Suprapubic skin (tissue), 4 donors: ENCODE results near the gene NDOR1. TPM values are rescaled to one million over a fixed set of nuclear protein-coding genes. Genes with fewer than 3 reads are reported as not detected.
"Not testable (repeated sequence)": the region's sequence is repeated elsewhere in the genome, so short reads cannot be mapped to it uniquely, and the experiment has no call there.

Source experiments
- DNase-seq, 2 donors: peaks; one replicate each; pipeline ENCODE4 v3.0.0-alpha.2; 2019; ENCODE audit warnings: low spot score in 2 of 2
- H3K27ac ChIP-seq: fragments of 200-600 bp; sonication (generic); one replicate; pipeline ENCODE4 v1.5.1; 2019
- H3K27me3 ChIP-seq: fragments of 200-600 bp; sonication (generic); one replicate; pipeline ENCODE4 v1.5.1; 2019
- H3K36me3 ChIP-seq: fragments of 200-600 bp; sonication (generic); one replicate; pipeline ENCODE4 v1.5.1; 2019
- H3K4me1 ChIP-seq: fragments of 200-600 bp; sonication (generic); one replicate; pipeline ENCODE4 v1.5.1; 2019
- H3K4me3 ChIP-seq: fragments of 200-600 bp; sonication (generic); one replicate; pipeline ENCODE4 v1.5.1; 2019; ENCODE audit warnings: mild to moderate bottlenecking
- H3K9me3 ChIP-seq: fragments of 200-600 bp; sonication (generic); one replicate; pipeline ENCODE4 v1.5.1; 2019
- CTCF ChIP-seq, 2 donors: fragments of 200-600 bp in 1 of 2; fragments of 450-650 bp in 1 of 2; sonication (generic) in 1 of 2; IDR thresholded peaks; one replicate each; pipeline ENCODE4 v1.5.1; 2016 to 2019; ENCODE audit warnings: antibody characterized with exemption in 2 of 2, mild to moderate bottlenecking in 1 of 2, moderate library complexity in 1 of 2
- EP300 ChIP-seq: sonication (generic); formaldehyde crosslinking; IDR thresholded peaks from one replicate; pipeline ENCODE4 v1.6.1; 2017; ENCODE audit warnings: antibody characterized with exemption
- POLR2A ChIP-seq, 2 donors: fragments of 450-650 bp; IDR thresholded peaks; one replicate each; pipeline ENCODE4 v1.6.1; 2017; ENCODE audit warnings: antibody characterized with exemption in 2 of 2, mild to moderate bottlenecking in 2 of 2, moderate library complexity in 2 of 2
- POLR2AphosphoS5 ChIP-seq, 3 donors: sonication (generic); formaldehyde crosslinking; IDR thresholded peaks; one replicate each; pipeline ENCODE4 v1.6.1; 2017; ENCODE audit warnings: antibody characterized with exemption in 3 of 3
- WGBS: methylation state at CpG from one replicate; pipeline ENCODE4 v1.1.5; 2018; 5-methylcytosine and 5-hydroxymethylcytosine counted together
- total RNA-seq, 4 donors: library from RNA; depleted of rRNA; stranded (reverse); fragments of >200 nt; gene quantifications; one replicate each; pipeline ENCODE4 v1.1.0, GENCODE V29; 2016

NDOR1 gene
- total RNA-seq, 4 donors from 2014 or later: 13.4 to 21.0 (median 20.6) TPM

DNA sequence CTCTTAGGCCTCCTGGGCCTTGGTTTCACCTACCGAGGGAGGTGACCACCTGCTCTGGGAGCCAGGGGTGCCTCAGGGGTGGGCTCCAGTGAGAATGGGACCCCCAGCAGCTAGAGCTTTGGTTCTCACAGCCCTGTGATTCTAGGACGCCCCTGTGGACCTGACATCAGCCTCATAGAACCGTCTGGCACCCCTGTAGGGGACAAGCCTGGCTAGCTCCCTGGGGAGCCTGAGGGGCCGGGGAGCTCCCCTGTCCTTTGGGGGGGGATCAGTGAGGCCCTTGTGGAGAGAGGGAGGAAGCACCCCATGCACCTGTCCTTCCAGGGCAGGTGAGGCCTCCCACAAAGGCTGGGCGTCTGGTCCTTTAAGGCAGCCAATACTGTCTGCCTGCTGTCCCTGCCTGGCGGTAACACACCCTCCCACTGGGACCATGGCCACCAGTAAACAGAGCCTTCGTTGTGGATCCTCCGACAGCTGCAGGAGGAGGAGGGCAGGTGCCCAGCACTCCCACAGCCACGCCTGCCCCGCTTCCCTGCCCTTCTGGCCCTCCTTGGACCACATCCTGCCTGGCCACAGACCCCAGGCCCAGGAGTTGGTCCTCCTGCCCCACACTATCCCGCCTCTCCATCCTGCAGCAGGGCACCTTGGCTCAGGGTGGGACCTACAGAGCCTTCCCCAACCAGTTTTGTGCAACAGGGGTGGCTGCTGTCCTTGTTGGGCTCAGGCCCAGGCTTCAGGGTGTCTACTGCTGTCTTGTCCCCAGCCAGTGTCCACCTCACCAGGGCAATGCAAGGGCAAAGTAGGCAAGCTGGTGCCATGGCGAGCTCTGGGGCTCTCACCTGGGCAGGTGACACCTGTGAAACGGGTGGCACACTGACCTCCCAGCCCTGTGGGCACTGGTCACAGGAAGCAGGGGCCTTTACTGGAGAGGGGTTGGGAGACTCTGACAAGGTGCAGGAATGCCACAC, 32.5 kb downstream of the NDOR1 start:
- Histone ChIP-seq H3K27me3 (peaks cover 30% of the 10 kb centered on the region), H3K4me1 (peaks cover 58% of the 10 kb centered on the region), H3K4me3 (no peak overlapping the region), H3K9me3 (no peaks in the 10 kb centered on the region), H3K27ac (peak overlapping the region; percentile 78), H3K36me3 (peaks cover 11% of the 10 kb centered on the region)
- TF ChIP-seq POLR2A (IDR thresholded peaks at IDR 0.05): no peak
- TF ChIP-seq EP300: no peak
- no peak for TF ChIP-seq CTCF (IDR thresholded peaks at IDR 0.05)
- no peak for TF ChIP-seq POLR2AphosphoS5 (IDR thresholded peaks at IDR 0.05)
- WGBS: 87% methylated on average over 3 of the region's 13 CpGs
- DNase-seq: no peak

GRCh38 chr9:137239541-137240200, 34.2 kb downstream of the NDOR1 start:
- H3K27ac ChIP-seq: peak overlapping the region; percentile 96
- H3K36me3 ChIP-seq: peaks cover 15% of the 10 kb centered on the region
- H3K4me3 ChIP-seq: peak overlapping the region; percentile 88
- H3K27me3 ChIP-seq: peaks cover 14% of the 10 kb centered on the region
- H3K4me1 ChIP-seq: peaks cover 73% of the 10 kb centered on the region
- H3K9me3 ChIP-seq, DNase-seq: not testable (repeated sequence)
- WGBS: 50% methylated on average over 27 of the region's 27 CpGs

GRCh38 chr9:137240318-137240840, 34.9 kb downstream of the NDOR1 start:
- DNase-seq: peak; percentile 91 to 93
- WGBS: under 1% methylated on average over 31 of the region's 58 CpGs
- Histone ChIP-seq H3K36me3 (peaks cover 15% of the 10 kb centered on the region), H3K27me3 (peaks cover 7% of the 10 kb centered on the region), H3K4me3 (peak overlapping the region; percentile 88), H3K4me1 (peaks cover 80% of the 10 kb centered on the region), H3K9me3 (no peaks in the 10 kb centered on the region), H3K27ac (peak overlapping the region; percentile 96)
- TF ChIP-seq POLR2A (IDR thresholded peaks at IDR 0.05) (peak in 1 of 2 donors; percentile 28), EP300 (no peak)

DNA sequence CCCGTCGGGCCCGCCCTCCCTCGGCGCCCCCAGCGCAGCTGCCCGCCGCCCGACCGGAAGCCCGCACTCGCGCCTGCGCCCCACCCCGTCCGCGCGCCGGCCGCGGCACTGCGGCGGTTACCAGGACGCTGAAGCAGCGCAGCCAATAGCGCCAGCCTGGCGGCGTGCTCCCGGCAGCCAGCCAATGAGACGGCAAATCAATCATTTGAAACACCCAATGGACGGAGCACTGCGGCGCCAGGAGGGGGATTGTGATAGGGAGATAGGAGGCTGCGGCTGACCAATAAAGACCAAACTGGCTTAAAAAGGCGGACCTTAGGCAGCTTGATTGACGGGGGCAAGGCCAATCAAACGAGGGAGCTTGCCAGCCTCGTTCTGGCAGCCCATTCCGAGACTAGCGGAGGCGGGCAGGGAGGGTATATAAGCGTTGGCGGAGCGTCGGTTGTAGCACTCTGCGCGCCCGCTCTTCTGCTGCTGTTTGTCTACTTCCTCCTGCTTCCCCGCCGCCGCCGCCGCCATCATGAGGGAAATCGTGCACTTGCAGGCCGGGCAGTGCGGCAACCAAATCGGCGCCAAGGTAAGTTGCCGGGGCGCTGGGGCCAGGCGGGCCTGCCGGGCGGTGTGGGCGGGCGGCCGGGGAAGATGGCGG, 35.5 kb downstream of the NDOR1 start, which contains the start of gene TUBB4B:
TSS of gene TUBB4B (plus strand) at position 447 of the 649 bp plus-strand sequence. CDS start at position 521, 74 bp downstream.
- H3K4me3 ChIP-seq: peak within 1 kb of the TSS; percentile 88
- H3K4me1 ChIP-seq: peaks cover 83% of the 10 kb centered on the region
- H3K27me3 ChIP-seq: peaks cover under 1% of the 10 kb centered on the region
- TF ChIP-seq EP300 (no peak), CTCF (IDR thresholded peaks at IDR 0.05) (peak in 1 of 2 donors; percentile 4), POLR2AphosphoS5 (IDR thresholded peaks at IDR 0.05) (peak; percentile 96 to 100 (median 100)), POLR2A (IDR thresholded peaks at IDR 0.05) (peak; percentile 100)
- 0% methylated on average over 1 of the region's 67 CpGs for WGBS
- H3K27ac ChIP-seq: peak within 1 kb of the TSS; percentile 96
- peaks cover 15% of the 10 kb centered on the region for H3K36me3 ChIP-seq
- no peaks in the 10 kb centered on the region for H3K9me3 ChIP-seq
- DNase-seq: peak; percentile 99 to 100

DNA sequence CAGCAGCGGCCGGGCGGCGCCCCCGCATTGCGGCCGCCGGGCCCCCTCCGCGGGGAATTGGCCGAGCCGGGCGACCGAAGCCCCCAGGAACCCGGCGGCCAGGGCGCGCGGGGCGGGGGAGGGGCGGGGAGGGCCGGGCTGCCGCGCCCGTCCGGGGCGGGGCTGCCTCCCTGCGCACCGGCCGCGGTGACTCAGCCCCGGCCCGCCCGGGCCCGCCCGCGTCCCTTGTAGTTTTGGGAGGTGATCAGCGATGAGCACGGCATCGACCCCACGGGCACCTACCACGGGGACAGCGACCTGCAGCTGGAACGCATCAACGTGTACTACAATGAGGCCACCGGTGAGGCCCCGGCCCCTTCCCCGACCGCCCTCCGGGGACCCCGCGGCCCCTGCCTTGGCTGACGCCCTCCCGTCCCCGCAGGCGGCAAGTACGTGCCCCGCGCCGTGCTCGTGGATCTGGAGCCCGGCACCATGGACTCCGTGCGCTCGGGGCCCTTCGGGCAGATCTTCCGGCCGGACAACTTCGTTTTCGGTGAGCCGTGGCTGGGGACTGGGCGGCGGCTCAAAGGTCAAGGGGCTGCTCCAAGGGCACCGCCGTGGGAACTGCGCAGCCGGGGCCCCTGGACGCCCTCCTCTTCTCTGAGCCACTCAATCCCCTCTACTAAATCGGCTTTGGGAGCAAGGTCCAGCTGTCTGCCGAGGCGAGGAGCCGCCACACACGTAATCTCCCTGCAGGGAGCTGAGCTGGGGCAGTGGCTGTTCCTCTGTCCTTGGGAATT, 36.2 kb downstream of the NDOR1 start:
- Histone ChIP-seq H3K9me3 (no peaks in the 10 kb centered on the region), H3K4me1 (peaks cover 76% of the 10 kb centered on the region), H3K27ac (peak overlapping the region; percentile 96), H3K27me3 (no peaks in the 10 kb centered on the region), H3K36me3 (peaks cover 15% of the 10 kb centered on the region), H3K4me3 (peak overlapping the region; percentile 88)
- DNase-seq: no peak
- peak in 2 of 3 donors; percentile 16 to 21 for TF ChIP-seq POLR2AphosphoS5 (IDR thresholded peaks at IDR 0.05)
- no peak for TF ChIP-seq POLR2A (IDR thresholded peaks at IDR 0.05)
- 35% methylated on average over 4 of the region's 83 CpGs for WGBS
